Stromal cell of bone marrow (primary cell): ENCODE measurements around the gene RAB7B.
"Not testable (repeated sequence)": the region's sequence is repeated elsewhere in the genome, so short reads cannot be mapped to it uniquely, and the experiment has no call there.

Experiments used
- DNase-seq: peaks from one replicate; pipeline ENCODE4 v3.0.0-alpha.2; 2012; ENCODE audit warnings: low read depth

The RAB7B gene

DNA sequence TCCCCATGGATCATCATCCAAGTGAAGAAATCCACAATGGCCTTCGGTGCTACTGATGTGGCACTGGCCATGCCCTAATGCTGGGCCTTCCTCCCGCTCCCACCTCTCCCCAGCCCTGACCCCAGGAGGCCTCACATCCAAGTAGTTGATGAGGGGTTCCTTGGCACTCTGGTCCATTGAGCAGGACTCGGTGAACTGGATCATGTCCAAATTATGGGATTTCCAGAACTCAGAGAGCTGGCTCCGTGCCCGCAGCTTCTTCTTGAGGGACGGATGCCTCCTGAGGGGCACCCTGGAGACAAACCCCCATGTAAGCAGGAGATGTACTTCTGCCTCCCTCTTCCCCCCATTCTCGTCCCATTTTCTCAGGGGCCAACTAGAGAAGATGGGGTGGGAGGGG lies 19.6 kb upstream of the RAB7B start:
- no peak for DNase-seq

DNA sequence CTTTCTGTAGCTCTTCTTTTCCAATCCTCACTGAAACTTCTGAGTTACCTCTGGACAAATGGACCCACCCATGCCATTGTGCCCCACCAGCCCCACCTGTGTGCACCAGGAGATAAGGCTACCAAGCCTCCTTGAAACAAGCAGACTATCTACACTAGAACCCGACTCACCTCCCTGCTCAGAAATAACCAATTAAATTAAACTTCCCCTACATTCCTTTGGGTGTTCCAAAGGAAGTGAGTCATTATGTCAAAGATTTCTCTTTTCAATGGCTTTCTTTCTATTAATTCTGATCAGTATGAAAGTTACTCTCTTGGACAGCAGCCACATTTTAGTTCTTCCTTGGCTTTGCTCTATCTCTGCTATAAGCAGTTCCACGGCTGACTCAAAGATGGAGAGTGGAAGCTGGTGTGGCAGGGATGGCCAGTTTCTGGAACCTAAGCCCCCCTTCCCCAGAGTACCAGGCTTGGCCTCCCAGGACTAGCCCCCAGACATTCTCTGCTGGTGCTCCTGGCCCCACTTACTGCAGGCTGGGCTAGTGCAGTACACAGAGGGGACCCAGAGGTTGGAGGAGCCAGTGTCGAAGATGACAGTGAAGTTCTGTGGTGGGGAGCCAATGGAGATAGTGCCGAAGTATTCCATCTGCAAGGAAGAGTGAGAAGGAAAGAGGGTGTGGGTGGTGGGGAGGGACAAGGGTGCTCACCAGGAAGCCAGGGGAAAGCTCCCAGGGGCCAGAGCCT lies 18.6 kb upstream of the RAB7B start:
- DNase-seq: no peak

DNA sequence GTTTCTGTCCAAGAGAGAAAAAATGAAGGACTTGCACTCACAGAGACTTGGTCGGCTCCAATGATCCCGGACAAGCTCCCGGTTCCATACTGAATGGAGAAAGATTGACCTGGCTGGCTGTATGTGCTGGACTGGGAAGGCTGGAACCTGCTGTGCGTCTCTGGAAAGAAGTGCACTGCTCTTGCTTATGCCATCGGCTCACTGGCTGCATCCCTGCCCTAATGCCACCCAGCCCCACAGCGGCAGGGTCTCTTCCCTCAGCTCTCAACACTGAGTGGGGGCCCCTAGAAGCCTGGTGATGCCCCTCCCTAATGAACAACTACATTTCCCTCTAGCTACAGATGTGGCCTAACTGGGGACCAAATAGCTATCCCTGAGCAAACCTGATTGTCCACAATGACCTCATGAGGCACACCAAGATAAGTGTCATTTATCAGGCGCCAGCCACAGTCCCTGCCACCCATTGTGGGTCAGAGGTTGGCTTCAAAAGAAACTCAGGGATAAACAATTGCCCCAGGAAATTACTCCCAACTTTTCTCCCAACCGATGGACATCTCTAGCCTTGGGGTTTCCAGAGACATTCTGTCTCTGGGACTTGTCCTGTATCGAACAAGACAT lies 17.9 kb upstream of the RAB7B start:
- DNase-seq: no peak

DNA sequence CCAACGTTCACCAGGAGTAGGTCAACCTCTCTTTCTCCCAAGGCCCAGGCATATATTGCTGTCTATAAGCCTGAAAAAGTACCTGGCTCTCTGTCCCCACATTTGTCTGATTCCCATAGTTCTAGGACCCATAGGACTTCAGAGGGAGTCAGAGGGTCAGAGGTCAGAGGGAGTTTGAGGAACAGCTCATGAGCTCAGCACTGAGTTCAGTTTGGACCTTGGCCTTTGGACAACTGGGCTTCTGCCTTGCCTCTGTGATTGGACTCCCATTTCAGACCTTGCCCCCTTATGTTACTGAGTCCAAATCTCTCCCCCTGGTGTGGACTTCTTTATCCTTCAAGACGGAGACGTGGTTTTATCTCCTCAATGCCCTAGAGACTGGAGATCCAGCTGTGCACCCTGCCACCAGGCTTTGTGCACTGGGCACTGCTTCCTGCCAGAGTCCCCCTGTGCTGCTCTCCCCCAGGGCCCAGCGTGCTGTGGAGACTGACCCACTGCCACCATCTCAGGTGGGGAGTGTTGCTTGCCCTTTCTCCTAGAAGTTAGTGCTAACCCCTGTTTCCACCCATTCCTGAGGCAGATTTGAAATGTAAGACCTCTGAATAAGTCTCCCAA lies 17.3 kb upstream of the RAB7B start:
- DNase-seq: no peak

DNA sequence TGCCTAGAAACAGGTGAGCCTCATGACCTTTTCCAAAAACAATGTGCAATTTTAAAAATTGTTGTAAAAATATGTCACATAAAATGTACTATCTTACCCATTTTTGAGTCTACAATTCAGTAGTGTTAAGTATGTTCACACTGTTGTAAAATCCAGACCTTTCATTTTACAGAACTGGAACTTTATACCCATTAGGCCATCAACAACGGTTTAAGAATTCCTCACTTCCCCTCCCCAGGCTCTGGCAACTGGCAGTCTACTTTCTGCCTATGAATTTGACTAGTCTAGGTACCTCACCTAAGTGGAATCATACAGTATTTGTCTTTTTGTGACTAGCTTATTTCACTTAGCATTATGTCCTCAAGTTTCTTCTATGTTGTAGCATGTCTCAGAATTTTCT lies 11.9 kb upstream of the RAB7B start:
- no peak for DNase-seq

DNA sequence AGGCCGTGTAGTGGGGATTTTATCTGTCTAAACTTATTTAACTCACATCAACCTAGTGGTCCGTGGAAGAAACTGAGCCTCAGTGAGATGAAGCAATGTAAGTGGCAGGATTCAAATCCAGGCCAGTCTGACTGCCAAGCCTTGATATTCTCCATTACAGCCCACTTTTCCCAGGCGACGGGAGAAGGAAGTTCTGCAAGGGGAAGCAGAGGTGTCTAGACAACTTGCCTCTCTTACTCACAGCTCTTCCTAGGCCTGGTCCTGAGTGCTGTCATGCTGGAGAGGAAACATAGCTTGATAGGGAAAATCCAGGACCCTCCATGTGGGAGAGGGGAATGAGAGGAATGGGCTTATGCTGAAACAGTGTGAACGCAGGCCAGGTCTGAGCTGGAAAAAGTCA lies 11.4 kb upstream of the RAB7B start:
- no peak for DNase-seq

DNA sequence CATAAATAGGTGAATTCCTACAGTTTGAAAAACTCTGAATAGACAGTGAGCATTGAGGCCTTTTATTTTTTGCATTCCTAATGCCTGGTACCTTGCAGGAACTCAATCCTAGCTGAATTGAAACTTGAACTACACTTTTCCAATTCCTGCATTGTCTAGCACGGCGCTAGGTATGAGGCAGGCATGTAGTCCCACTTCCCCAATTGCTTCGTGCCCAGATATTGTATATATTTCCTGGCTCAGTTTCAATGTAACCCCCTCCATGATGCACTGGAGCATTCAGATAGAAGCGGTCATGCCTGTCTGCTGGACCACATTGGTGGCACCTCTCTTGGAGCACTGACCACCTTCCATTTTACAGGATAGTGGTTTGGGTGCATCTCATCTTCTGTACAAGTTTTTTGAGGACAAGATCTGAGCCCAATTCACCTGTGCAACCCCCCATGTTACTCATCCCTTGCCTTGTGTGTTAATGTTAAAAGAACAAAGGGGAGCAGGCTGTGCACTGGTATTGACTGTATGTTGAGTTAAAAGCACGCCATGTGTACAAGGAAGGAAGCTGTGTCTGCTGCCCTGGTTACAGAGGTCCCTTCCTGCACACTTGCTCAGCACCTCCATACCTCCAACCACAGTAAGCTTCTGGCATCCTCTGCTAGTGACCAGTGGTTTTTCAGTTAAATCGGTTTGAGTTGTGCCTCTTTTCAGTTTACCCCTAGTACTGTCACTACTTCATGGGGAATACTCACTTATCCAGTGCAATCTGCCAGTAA lies 10.0 kb upstream of the RAB7B start:
- no peak for DNase-seq

DNA sequence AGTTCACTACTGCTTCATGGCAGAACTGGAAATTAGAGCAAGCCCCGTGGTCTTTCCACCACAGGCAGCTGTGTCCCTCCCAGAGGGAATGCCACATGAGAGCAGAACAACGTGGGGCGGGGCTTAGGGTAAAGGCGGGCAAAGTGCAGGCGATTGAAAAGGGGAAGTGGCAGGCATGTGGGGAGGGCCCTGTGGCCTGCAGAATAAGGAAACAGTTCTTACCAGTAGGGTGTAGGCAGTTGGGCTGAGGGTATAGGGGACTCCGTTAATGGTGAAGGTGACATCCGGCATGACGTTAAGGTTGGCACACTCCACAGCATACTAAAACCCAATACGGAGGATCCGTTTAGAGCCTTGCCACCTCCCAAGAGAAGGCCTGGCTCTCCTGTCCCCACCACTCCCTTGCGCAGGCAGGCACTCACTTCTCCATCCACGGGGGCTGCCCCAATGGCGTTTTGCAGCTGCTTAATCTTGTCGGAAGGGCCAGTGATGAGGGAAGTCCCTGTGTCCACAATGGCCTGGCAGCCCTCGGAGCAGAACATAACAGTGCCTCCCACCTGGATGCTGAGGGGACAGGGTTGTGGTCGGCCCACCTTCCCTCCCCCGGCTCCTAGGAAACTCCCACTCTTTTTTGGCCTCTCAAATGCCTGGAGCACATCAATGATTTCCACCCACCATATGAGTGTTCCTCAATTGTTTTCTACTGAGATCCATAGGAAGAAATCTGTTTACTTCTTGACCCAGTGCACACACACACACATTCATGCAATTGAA lies 9.1 kb upstream of the RAB7B start:
- no peak for DNase-seq

DNA sequence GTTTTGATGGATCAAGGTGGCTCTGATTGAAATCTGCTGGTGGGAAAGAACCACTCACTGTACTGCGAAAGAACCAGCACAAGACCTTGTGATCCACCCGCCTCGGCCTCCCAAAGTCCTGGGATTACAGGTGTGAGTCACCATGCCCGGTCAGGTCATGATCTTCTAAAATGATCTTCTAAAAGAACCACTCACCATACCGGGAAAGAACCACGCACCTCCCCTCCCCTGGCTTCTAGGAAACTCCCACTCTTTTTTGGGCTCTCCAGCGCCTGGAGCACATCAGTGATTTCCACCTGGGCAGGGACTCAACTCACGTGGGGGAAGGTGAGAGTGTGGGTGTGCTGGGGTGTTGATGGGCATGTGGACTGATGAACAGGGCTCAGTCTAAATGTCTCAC lies 7.9 kb upstream of the RAB7B start:
- DNase-seq: no peak

DNA sequence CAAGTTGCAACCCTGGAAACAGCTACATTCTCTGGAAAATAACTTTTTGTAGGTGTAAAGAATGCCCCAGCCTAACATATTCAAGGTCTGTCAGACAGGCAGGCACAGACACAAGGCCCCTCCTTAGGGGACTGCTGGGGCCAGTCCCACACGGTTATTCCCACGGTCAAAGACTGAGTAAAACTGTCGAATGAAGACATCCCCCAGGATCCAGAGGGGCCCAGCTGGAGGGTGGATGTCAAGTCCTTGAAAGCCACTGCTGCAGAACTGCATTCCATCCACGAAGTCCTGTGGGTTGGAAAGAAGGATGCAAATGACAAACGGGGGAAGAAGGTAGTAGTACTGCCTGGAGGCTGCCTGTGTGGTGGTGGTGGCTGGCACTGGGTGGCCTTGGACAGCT lies 6.9 kb upstream of the RAB7B start:
- DNase-seq: no peak

DNA sequence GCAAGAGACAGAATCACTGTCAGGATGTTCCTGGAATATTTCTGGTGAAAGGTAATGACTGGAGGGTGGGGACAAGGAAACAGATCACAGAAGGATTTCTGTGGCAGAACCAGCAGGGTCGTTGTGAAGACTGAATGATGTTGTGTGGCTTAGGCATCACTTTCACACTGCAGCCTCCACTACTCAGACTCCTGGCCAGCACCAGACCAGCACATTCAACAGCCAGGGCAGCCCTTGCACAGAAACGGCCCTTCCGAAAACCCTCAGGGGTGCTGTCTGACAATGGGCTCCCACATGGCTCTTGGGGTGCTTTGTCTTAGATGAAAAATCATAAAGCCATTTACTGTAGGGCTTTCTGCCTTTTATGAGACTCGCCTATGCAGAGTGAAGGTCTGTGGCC lies 3.8 kb upstream of the RAB7B start:
- DNase-seq: no peak

DNA sequence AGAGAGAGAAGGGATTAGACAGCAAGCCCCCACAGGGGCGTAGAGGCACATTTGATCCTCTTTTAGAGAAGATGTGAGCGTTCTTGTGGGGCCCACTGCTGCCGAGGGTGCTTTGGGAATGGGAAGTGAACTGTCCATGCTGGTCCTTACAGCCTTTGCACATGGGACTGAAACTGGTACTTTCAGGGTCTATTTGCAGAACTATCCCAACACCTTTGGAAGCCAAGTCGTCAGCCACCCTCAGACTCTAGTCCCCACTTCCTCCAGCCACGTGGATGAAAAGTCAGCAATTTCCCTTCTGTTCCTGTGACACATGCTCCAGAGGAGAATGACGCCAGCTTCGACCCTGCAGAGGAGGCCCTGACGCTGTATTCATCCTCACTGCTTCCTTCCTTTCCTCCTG lies 2.6 kb upstream of the RAB7B start:
- DNase-seq: no peak

DNA sequence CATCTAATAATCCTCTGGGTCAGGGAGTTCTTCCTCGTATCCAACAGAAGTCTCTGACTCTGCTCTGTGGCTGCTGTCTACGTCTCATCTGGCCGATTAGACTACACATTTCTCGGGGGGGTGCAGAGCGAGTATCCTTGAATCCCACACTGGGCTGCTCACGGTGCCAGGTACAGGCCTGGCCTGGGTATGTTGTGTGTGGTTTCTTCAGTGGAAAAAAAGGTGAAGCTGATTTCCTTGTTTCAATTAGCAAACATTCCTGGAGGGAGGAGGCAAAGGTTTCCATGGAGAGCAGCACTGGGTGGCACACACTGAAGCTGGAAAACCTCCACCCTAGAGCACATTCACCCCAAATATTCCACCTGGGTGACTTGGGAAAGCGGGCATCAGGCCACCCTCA lies 2.0 kb upstream of the RAB7B start:
- DNase-seq: no peak

DNA sequence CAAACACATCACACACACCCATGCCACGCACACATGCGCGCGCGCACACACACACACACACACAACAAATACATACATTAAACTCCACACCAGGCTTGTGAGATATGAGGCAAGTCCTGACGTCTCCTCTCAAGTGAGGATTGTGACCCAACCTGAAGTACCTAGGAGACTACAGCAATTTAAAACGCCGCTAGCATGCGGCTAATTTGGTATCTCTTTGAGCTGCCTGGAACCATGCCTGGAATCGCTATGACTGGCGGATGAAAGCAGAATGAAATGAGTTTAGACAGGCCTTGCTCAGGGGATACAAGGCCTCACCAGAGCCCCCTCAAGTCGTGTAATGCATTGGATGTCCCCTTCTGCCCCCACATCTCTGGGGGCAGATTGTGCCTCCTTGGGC lies 1.6 kb upstream of the RAB7B start:
- DNase-seq: no peak

DNA sequence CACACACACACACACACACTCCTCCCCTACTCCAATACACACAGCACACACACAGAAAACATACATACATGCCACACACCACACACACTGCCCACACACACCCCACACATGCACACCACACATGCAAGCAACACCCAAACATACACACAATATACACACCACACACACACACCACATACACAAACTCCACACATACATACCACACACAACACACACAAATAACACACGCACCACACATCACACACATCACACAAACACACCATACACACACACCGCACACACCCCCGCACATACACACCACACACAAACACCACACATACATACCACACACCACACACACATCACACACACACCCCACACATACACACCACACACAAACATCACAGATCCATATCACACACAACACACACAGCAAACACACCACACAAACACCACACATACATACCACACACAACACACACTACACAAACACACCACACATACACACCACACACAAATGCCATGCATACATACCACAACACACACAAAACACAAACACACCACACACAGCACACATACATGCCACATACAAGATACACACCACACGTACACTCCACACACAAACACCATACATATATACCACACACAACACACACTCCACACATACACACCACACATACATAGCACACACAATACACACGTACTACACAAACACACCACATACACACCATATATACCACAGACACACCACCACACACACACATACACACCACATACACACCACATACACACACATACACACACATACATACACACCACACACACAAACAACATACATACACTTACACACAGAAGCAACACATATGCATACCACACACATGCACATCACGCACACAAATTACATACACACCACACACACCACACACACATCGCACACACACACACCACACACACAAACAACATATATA lies 932 bp upstream of the RAB7B start:
- no peak for DNase-seq

DNA sequence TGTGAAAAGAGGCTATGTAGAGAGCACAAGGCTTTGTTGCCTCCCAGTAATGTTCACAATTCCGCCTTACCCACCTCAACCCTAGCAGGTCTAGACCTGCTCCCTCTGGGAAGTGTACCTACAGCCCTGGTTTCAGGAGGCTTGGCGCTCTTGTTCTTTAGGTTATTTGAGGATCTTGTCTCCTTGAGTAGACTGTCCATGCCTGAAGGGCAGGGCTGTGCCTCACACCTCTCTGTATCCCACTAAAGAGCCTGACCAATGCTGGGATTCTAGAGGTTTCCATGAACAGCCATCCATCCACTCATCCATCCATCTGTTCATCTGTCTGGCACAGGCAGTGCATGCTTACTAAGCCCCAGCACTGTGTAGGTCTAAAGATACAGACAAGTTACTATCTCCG lies 1.0 kb downstream of the RAB7B start:
- no peak for DNase-seq

DNA sequence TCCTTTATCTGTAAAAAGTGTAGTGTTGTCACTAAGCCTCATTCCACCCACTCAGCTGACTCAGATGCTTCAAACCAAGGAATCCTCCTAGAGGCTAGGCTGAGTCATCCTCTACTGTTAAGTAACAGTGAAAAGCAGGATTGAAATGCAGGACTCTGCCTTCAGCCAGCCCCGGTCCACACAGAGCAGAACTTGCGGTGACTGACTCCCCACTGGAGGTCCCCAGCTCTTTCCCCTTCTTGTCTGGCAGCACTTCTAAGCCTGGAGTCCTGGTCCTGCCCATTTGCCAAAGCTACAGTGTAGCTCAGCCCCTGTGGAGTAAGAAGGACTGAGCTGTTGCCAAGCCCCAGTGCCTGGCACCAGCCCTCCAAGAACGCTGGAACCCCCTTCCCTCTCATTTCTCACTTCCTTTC lies 1.7 kb downstream of the RAB7B start:
- DNase-seq: peak; percentile 96

DNA sequence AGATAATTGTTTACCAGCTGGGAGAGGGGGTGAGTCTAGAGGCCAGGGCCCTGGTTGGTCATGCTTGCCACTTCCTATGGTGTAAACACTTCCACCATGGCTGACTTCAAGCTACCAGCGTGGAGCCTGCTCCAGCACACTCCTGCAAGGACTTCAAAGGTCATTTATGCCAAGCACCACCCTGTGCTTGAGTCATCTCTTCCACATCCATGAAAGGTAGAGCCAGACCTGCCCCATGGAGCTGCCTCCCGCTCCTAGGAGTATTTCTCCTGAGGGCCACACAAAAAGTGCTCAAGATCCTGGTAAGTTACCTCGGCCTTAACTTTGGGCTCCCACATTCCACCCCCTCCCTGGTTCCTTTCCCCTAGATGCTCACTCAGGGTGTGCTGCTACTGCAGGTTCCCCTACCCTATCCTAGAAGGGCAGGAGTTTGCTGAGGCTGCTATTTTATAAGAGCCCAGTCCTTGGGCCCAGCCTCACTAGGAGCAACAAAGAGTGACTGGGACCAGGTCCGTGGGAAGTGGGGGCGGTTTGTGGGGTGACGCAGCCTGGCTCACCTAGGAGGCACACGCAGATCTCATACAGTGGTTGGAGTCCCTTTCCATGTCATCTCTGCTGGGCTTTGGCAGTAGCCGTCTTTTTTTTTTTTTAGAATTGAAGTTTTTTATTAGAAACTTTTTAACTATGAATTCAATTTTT lies 2.4 kb downstream of the RAB7B start:
- DNase-seq: no peak

DNA sequence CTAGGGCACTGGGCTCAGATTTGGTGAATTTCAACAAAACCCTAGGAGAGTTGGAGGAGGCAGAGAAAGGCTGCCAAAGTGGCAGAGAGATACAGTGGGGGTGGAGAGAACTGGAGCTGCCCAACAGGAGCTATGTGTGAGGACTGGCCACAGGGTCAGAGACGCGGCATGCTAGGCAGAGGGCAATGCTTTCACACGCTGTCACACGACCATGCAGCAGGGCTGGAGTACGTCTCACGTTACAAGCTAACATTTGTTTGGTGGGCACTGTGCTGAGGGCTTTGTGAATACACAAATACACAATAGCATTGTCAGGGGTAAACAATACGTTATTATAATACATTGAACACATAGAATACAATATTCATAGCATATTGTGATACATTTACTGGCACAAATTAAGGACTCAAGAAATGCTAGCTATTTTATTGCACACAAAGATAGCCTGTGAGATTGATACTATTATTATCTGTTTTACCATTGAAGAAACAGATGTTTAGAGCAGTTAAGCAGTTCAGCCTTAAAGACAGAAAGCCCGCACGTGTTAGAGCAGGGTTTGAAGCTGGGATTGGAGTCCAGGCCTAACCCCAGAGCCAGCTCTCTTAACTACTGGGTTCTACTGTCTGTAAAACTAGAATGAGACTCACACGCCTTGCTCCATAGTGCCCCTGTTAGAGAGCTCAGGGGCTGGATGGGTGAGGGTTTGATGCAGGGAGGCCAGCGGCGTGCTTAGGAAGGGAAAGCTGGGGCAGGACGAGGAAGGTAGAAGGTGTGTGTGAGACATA lies 4.5 kb downstream of the RAB7B start:
- no peak for DNase-seq

DNA sequence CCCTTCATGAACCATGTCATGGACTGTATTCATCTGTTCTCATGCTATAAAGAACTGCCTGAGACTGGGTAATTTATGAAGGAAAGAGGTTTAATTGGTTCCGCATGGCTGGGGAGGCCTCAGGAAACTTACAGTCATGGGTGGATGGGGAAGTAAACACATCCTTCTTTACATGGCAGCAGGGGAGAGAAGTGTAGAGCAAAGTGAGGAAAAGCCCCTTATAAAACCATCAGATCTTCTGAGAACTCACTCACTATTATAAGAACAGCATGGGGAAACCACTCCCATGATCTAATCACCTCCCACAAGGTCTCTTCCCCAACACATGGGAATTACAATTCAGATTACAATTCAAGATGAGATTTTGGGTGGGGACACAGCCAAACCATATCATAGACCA lies 6.6 kb downstream of the RAB7B start:
- DNase-seq: not testable (repeated sequence)
